H1 (cell line): ENCODE data around the gene PARD6B. TPM values are rescaled to one million over a fixed set of nuclear protein-coding genes. Genes with fewer than 3 reads are reported as not detected.
A peak's percentile ranks its signal among the peaks of the same experiment; 100 is the strongest.

Source experiments
- CTCF ChIA-PET: fragments of 300-600 bp; sonication (Branson Sonifier 250); formaldehyde crosslinking; loops from one replicate; lab custom pipeline; 2021; ENCODE audit not compliant: partially characterized antibody; lab: Charles Lee
- POLR2A ChIA-PET: fragments of 300-600 bp; sonication (Branson Sonifier 250); formaldehyde crosslinking; loops from one replicate; lab custom pipeline; 2021; ENCODE audit warnings: inconsistent platforms; ENCODE audit not compliant: partially characterized antibody; lab: Charles Lee
- DNase-seq, 2 experiments: peaks; one replicate each; pipeline versions ENCODE4 v3.0.0 to v3.0.0-alpha.2; 2010 to 2022; ENCODE audit warnings: low spot score in 2 of 2, low read depth in 1 of 2, mixed read lengths in 1 of 2
- FAIRE-seq: peaks from 2 replicates; lab custom pipeline; 2011; peaks lifted over from hg19 to GRCh38; lab: Jason Lieb, UNC
- H2AFZ ChIP-seq: 2 replicates; pipeline ENCODE4 v1.8.1; 2012; ENCODE audit warnings: low read length, inconsistent platforms
- H2AK5ac ChIP-seq: 2 replicates; pipeline ENCODE4 v1.6.1; 2013; ENCODE audit warnings: low read depth, low read length
- H2BK120ac ChIP-seq: replicated peaks from 2 replicates; pipeline ENCODE3; 2013; ENCODE audit warnings: low read depth, low read length, inconsistent platforms
- H2BK12ac ChIP-seq: 2 replicates; pipeline ENCODE4 v1.6.1; 2013; ENCODE audit warnings: low read depth, low read length
- H2BK15ac ChIP-seq: 2 replicates; pipeline ENCODE4 v1.6.1; 2013; ENCODE audit warnings: low read length
- H2BK20ac ChIP-seq: 2 replicates; pipeline ENCODE4 v1.6.1; 2013; ENCODE audit warnings: low read length
- H2BK5ac ChIP-seq: 2 replicates; pipeline ENCODE4 v1.6.1; 2013; ENCODE audit warnings: low read depth, low read length
- H3K14ac ChIP-seq: 2 replicates; pipeline ENCODE4 v1.6.1; 2013; ENCODE audit warnings: inconsistent platforms; ENCODE audit not compliant: insufficient read length
- H3K18ac ChIP-seq: 2 replicates; pipeline ENCODE4 v1.6.1; 2013; ENCODE audit warnings: low read length; ENCODE audit errors: extremely low read depth
- H3K23ac ChIP-seq: 2 replicates; pipeline ENCODE4 v1.6.1; 2013; ENCODE audit warnings: inconsistent platforms; ENCODE audit not compliant: insufficient read length
- H3K23me2 ChIP-seq: 2 replicates; pipeline ENCODE4 v1.6.1; 2013; ENCODE audit warnings: low read depth, low read length
- H3K27ac ChIP-seq: 2 replicates; pipeline ENCODE4 v1.6.1; 2011; ENCODE audit warnings: low read depth, low read length, inconsistent platforms
- H3K27me3 ChIP-seq, 4 experiments: replicated peaks in 1 of 4; 1 replicate in 1 of 4; 2 replicates in 3 of 4; pipeline versions ENCODE4 v1.6.1 to v1.8.1; 2011 to 2013; ENCODE audit warnings: low read length in 3 of 4, mild to moderate bottlenecking in 3 of 4, inconsistent platforms in 2 of 4, mixed read lengths in 2 of 4, moderate library complexity in 1 of 4; ENCODE audit not compliant: control insufficient read depth in 3 of 4, insufficient read depth in 3 of 4; ENCODE audit errors: extremely low read depth in 1 of 4
- H3K36me3 ChIP-seq, 4 experiments: 2 replicates each; pipeline versions ENCODE4 v1.6.1 to v1.8.1; 2011 to 2013; ENCODE audit warnings: mild to moderate bottlenecking in 4 of 4, low read length in 3 of 4, moderate library complexity in 2 of 4, control low read depth in 1 of 4, inconsistent platforms in 1 of 4; ENCODE audit not compliant: insufficient read depth in 4 of 4, control insufficient read depth in 2 of 4
- H3K4ac ChIP-seq: replicated peaks from 2 replicates; pipeline ENCODE3; 2013; ENCODE audit warnings: low read length, low read depth, mixed read lengths, inconsistent platforms; ENCODE audit not compliant: insufficient read length
- H3K4me1 ChIP-seq, 4 experiments: replicated peaks in 1 of 4; 1 replicate in 1 of 4; 2 replicates in 3 of 4; pipeline versions ENCODE4 v1.6.1 to v1.8.1; 2011 to 2013; ENCODE audit warnings: low read length in 3 of 4, inconsistent platforms in 2 of 4, mixed read lengths in 1 of 4; ENCODE audit not compliant: insufficient read depth in 4 of 4, control insufficient read depth in 3 of 4
- H3K4me2 ChIP-seq, 2 experiments: 2 replicates each; pipeline versions ENCODE4 v1.6.1 to v1.8.1; 2011 to 2013; ENCODE audit warnings: low read depth in 2 of 2, low read length in 2 of 2, control low read depth in 1 of 2, inconsistent platforms in 1 of 2, mild to moderate bottlenecking in 1 of 2; ENCODE audit not compliant: insufficient read depth in 1 of 2
- H3K4me3 ChIP-seq, 4 experiments: fragments of 200-600, 300-600 bp in 1 of 4; sonication (generic), shearing (Covaris generic), sonication (Bioruptor Twin) in 1 of 4; 2 replicates each; pipeline versions ENCODE4 v1.5.1 to v1.8.1; 2011 to 2016; ENCODE audit warnings: low read length in 4 of 4, low read depth in 3 of 4, control low read depth in 2 of 4, inconsistent platforms in 2 of 4, mild to moderate bottlenecking in 2 of 4, mixed read lengths in 1 of 4, moderate library complexity in 1 of 4; ENCODE audit not compliant: insufficient read depth in 2 of 4; ENCODE audit errors: extremely low read depth in 1 of 4
- H3K56ac ChIP-seq: replicated peaks from 2 replicates; pipeline ENCODE3; 2013; ENCODE audit warnings: low read depth, mild to moderate bottlenecking, mixed read lengths, low read length, inconsistent platforms; ENCODE audit not compliant: insufficient read length
- H3K79me1 ChIP-seq: 2 replicates; pipeline ENCODE4 v1.6.1; 2013; ENCODE audit warnings: low read depth, low read length, control low read depth
- H3K79me2 ChIP-seq, 2 experiments: 2 replicates each; pipeline versions ENCODE4 v1.6.1 to v1.8.1; 2012 to 2013; ENCODE audit warnings: low read length in 2 of 2, mild to moderate bottlenecking in 2 of 2, inconsistent platforms in 1 of 2; ENCODE audit not compliant: insufficient read depth in 2 of 2, control insufficient read depth in 1 of 2
- H3K9ac ChIP-seq, 4 experiments: replicated peaks in 1 of 4; 1 replicate in 1 of 4; 2 replicates in 3 of 4; pipeline versions ENCODE4 v1.6.1 to v1.8.1; 2011 to 2013; ENCODE audit warnings: low read depth in 3 of 4, low read length in 3 of 4, control low read depth in 2 of 4, mild to moderate bottlenecking in 2 of 4, moderate library complexity in 2 of 4, inconsistent platforms in 1 of 4; ENCODE audit errors: extremely low read depth in 1 of 4
- H3K9me3 ChIP-seq, 2 experiments: 2 replicates each; pipeline versions ENCODE4 v1.6.1 to v1.8.1; 2012 to 2013; ENCODE audit warnings: mild to moderate bottlenecking in 2 of 2, moderate library complexity in 2 of 2, control low read depth in 1 of 2, inconsistent platforms in 1 of 2, low read depth in 1 of 2, low read length in 1 of 2, mixed read lengths in 1 of 2; ENCODE audit not compliant: insufficient read depth in 2 of 2
- H4K20me1 ChIP-seq, 2 experiments: replicated peaks in 1 of 2; 2 replicates each; pipeline versions ENCODE3 to v1.8.1; 2011 to 2013; ENCODE audit warnings: inconsistent platforms in 2 of 2, low read length in 2 of 2, mild to moderate bottlenecking in 1 of 2; ENCODE audit not compliant: insufficient read depth in 2 of 2, control insufficient read depth in 1 of 2
- H4K5ac ChIP-seq: 2 replicates; pipeline ENCODE4 v1.6.1; 2013; ENCODE audit warnings: low read length, low read depth, mixed read lengths, inconsistent platforms; ENCODE audit not compliant: insufficient read length
- H4K8ac ChIP-seq: 2 replicates; pipeline ENCODE4 v1.8.0; 2013; ENCODE audit warnings: mild to moderate bottlenecking, moderate library complexity, low read length, inconsistent platforms; ENCODE audit not compliant: insufficient read depth; ENCODE audit errors: extremely low read depth
- H4K91ac ChIP-seq: replicated peaks from 2 replicates; pipeline ENCODE3; 2013; ENCODE audit warnings: low read length, mixed read lengths, inconsistent platforms; ENCODE audit not compliant: insufficient read length
- BRCA1 ChIP-seq: IDR thresholded peaks from 2 replicates; pipeline ENCODE4 v1.6.1; 2012; ENCODE audit warnings: low read depth, low read length, improper control_type of control experiment
- CHD2 ChIP-seq: IDR thresholded peaks from 2 replicates; pipeline ENCODE4 v1.6.1; 2012; ENCODE audit warnings: low read length, improper control_type of control experiment
- CTCF ChIP-seq, 3 experiments: IDR thresholded peaks; 1 replicate in 2 of 3; 2 replicates in 1 of 3; pipeline versions ENCODE4 v1.5.1 to v1.6.1; 2011; ENCODE audit warnings: low read length in 3 of 3, mild to moderate bottlenecking in 3 of 3, inconsistent platforms in 2 of 3, low read depth in 1 of 3, moderate library complexity in 1 of 3; ENCODE audit not compliant: insufficient read depth in 1 of 3; ENCODE audit errors: control extremely low read depth in 1 of 3
- WGBS, 2 experiments: shearing (Covaris generic) in 1 of 2; methylation state at CpG; one replicate each; pipeline versions ENCODE4 v1.1.6 to v1.1.7; 2013 to 2015; ENCODE audit warnings: low lambda C conversion rate in 2 of 2, mixed read lengths in 2 of 2, inconsistent platforms in 1 of 2, low coverage in 1 of 2, missing lambda C conversion rate in 1 of 2; ENCODE audit not compliant: insufficient replicate concordance in 2 of 2, insufficient coverage in 1 of 2, insufficient read length in 1 of 2; ENCODE audit errors: extremely low coverage in 1 of 2, missing lambda C conversion rate in 1 of 2; 5-methylcytosine and 5-hydroxymethylcytosine counted together
- polyA plus RNA-seq, 7 experiments: library from polyadenylated mRNA; depleted of rRNA in 3 of 7; stranded (reverse) in 5 of 7; unstranded in 2 of 7; fragments of >200 nt in 5 of 7; fragments of 200-250 nt in 2 of 7; gene quantifications; 1 replicate in 5 of 7; 2 replicates in 1 of 7; 4 replicates in 1 of 7; pipeline versions ENCODE4 v1.2.1 to v1.2.3, GENCODE V29; 2011 to 2013; ENCODE audit warnings: missing spikeins in 2 of 7, mixed read lengths in 2 of 7
- total RNA-seq: library from RNA; stranded (reverse); fragmentation: NEBNext Ultra II Directional; extraction: Animal tissue kit (Norgen Biotek cat#: 25700); gene quantifications from 2 replicates; pipeline ENCODE4 v1.2.1, GENCODE V29; 2021

The PARD6B gene
- total and polyA plus RNA-seq, 2 of the 8 experiments (the other 6 are each of a cell fraction or from before 2014, with no cell fraction given): 5.2 to 34.1 TPM

GRCh38 chr20:50731930-50732690 lies 730 bp downstream of the PARD6B start:
- Histone ChIP-seq H2BK5ac (0 out of 2 replicates have a peak overlapping the region, but pooled peaks have one; percentile 54), H3K4me3 (peak overlapping the region; percentile 80 to 96 (median 92)), H2BK12ac (no peak overlapping the region), H3K27ac (peak overlapping the region; percentile 72), H4K91ac (no peak overlapping the region), H2BK120ac (no peak overlapping the region), H3K4ac (no peak overlapping the region), H3K79me1 (no peaks in the 10 kb centered on the region), H3K23ac (no peak overlapping the region), H2AK5ac (no peak overlapping the region), H4K8ac (peak overlapping the region; percentile 92), H3K4me2 (peak overlapping the region; percentile 74 to 75), H3K9ac (peak overlapping the region; percentile 77 to 98 (median 84)), H4K20me1 (peaks cover 0 to 3% of the 10 kb centered on the region in 2 experiments), H3K23me2 (peaks cover 7% of the 10 kb centered on the region), H3K18ac (no peak overlapping the region; the same call in 1 of the 2 replicates), H3K14ac (no peak overlapping the region), H2BK15ac (no peak overlapping the region), H2AFZ (no peak overlapping the region), H3K9me3 (no peaks in the 10 kb centered on the region), H2BK20ac (no peak overlapping the region), H3K4me1 (peaks cover 2 to 9% (median 7%) of the 10 kb centered on the region in 4 experiments; a peak in 6 of 7 replicates), H3K56ac (peak overlapping the region; percentile 85), H3K36me3 (peaks cover 0 to 4% (median 2%) of the 10 kb centered on the region in 4 experiments; a peak in 2 of 8 replicates), H3K79me2 (peaks cover 12 to 52% of the 10 kb centered on the region in 2 experiments; a peak in 3 of 4 replicates), H4K5ac (no peak overlapping the region), H3K27me3 (no peaks in the 10 kb centered on the region)
- POLR2A ChIA-PET: interaction anchor here (0.6 to 2.3 kb wide), 11 partner anchors 9 to 95 kb away, joined by 3 to 6 read pairs (median 4); no protein-coding TSS in a partner anchor
- 4% methylated on average over 17 of the region's 29 CpGs; no CpG with 5 or more reads in 1 of the 2 experiments for WGBS, 2 experiments
- DNase-seq (no peak), FAIRE-seq (no peak)
- CTCF ChIA-PET: interaction anchor here (1.0 to 3.7 kb wide), 5 partner anchors 9 to 38 kb away, joined by 3 to 27 read pairs (median 6); no protein-coding TSS in a partner anchor
- TF ChIP-seq CHD2 (peak; percentile 41; the same call in 1 of the 2 replicates), CTCF (IDR thresholded peaks at IDR 0.05; ENCODE audit: control extremely low read depth in 1 of 3, insufficient read depth in 1 of 3, low read depth in 1 of 3, low read length in 3 of 3) (0 out of 4 replicates have a peak, but pooled peaks of 1 of the 3 experiments have one; percentile 4), BRCA1 (no peak)
